ENCODE results near the gene MMP28. TPM values are rescaled to one million over a fixed set of nuclear protein-coding genes. Genes with fewer than 3 reads are reported as not detected.
A peak's percentile ranks its signal among the peaks of the same experiment; 100 is the strongest.

MMP28 gene
- total and polyA plus RNA-seq, 2 donors from 2014 or later = 4.5 to 10.3 TPM

GRCh38 chr17:35738519-35739133 lies 56.8 kb downstream of the MMP28 start:
- Histone ChIP-seq H3K4me1 (ENCODE audit: control insufficient read depth in 2 of 3, insufficient read depth in 2 of 3, low read depth in 1 of 3, low read length in 3 of 3) (no peaks in the 10 kb centered on the region), H3K27me3 (ENCODE audit: control insufficient read depth, insufficient read depth, low read length) (peaks cover 13% of the 10 kb centered on the region), H3K9ac (ENCODE audit: low read length in 3 of 3) (no peak overlapping the region), H3K4me3 (ENCODE audit: low read length in 3 of 3) (no peak overlapping the region), H3K36me3 (ENCODE audit: control insufficient read depth in 2 of 3, insufficient read depth in 3 of 3, low read length in 3 of 3) (no peaks in the 10 kb centered on the region), H3K27ac (ENCODE audit: low read depth in 2 of 2, low read length in 2 of 2) (no peak overlapping the region), H3K9me3 (ENCODE audit: control insufficient read depth in 2 of 3, insufficient read depth in 1 of 3, low read length in 3 of 3) (no peaks in the 10 kb centered on the region)
- DNase-seq = peak in 2 of 5 donors; percentile 12 to 26
- no peak for FAIRE-seq
- TF ChIP-seq CTCF (IDR thresholded peaks at IDR 0.05; ENCODE audit: borderline replicate concordance, extremely low read depth, insufficient read depth) = no peak
- intact Hi-C loops (cut with DNase I) = no loop called here

GRCh38 chr17:35736236-35736635 lies 59.2 kb downstream of the MMP28 start:
- Histone ChIP-seq H3K27me3 (ENCODE audit: control insufficient read depth, insufficient read depth, low read length) (peaks cover 8% of the 10 kb centered on the region), H3K27ac (ENCODE audit: low read depth in 2 of 2, low read length in 2 of 2) (no peak overlapping the region), H3K4me1 (ENCODE audit: control insufficient read depth in 2 of 3, insufficient read depth in 2 of 3, low read depth in 1 of 3, low read length in 3 of 3) (peaks cover 0 to 5% (median 2%) of the 10 kb centered on the region in 3 donors), H3K4me3 (ENCODE audit: low read length in 3 of 3) (no peak overlapping the region), H3K36me3 (ENCODE audit: control insufficient read depth in 2 of 3, insufficient read depth in 3 of 3, low read length in 3 of 3) (no peaks in the 10 kb centered on the region), H3K9me3 (ENCODE audit: control insufficient read depth in 2 of 3, insufficient read depth in 1 of 3, low read length in 3 of 3) (no peaks in the 10 kb centered on the region), H3K9ac (ENCODE audit: low read length in 3 of 3) (no peak overlapping the region)
- DNase-seq = peak in 1 of 5 donors; percentile 14
- TF ChIP-seq CTCF (IDR thresholded peaks at IDR 0.05; ENCODE audit: borderline replicate concordance, extremely low read depth, insufficient read depth) = no peak
- intact Hi-C loops (cut with DNase I) = no loop called here
- FAIRE-seq = no peak

GRCh38 chr17:35735036-35735805 lies 60.2 kb downstream of the MMP28 start:
- FAIRE-seq (no peak), DNase-seq (peak in 1 of 5 donors; percentile 81)
- H3K27me3 ChIP-seq (ENCODE audit: control insufficient read depth, insufficient read depth, low read length) = no peaks in the 10 kb centered on the region
- TF ChIP-seq CTCF (IDR thresholded peaks at IDR 0.05; ENCODE audit: borderline replicate concordance, extremely low read depth, insufficient read depth) = no peak
- no peaks in the 10 kb centered on the region for H3K36me3 ChIP-seq (ENCODE audit: control insufficient read depth in 2 of 3, insufficient read depth in 3 of 3, low read length in 3 of 3)
- H3K4me1 ChIP-seq (ENCODE audit: control insufficient read depth in 2 of 3, insufficient read depth in 2 of 3, low read depth in 1 of 3, low read length in 3 of 3) = peaks cover 0 to 12% (median 5%) of the 10 kb centered on the region in 3 donors
- H3K9ac ChIP-seq (ENCODE audit: low read length in 3 of 3) = no peak overlapping the region
- intact Hi-C loops (cut with DNase I) = no loop called here
- H3K4me3 ChIP-seq (ENCODE audit: low read length in 3 of 3) = no peak overlapping the region
- H3K27ac ChIP-seq (ENCODE audit: low read depth in 2 of 2, low read length in 2 of 2) = no peak overlapping the region
- H3K9me3 ChIP-seq (ENCODE audit: control insufficient read depth in 2 of 3, insufficient read depth in 1 of 3, low read length in 3 of 3) = no peaks in the 10 kb centered on the region

Data from kidney (tissue), 14 donors.